Neural cell (in vitro differentiated cells): ENCODE results near the gene OR4F17.
"Not testable (repeated sequence)": the region's sequence is repeated elsewhere in the genome, so short reads cannot be mapped to it uniquely, and the experiment has no call there.

Experiments
- EP300 ChIP-seq: fragments of 450-650 bp; conservative IDR thresholded peaks from 2 replicates; pipeline ENCODE4 v1.6.1; 2014; ENCODE audit warnings: antibody characterized with exemption, mild to moderate bottlenecking, moderate library complexity; ENCODE audit not compliant: poor library complexity, severe bottlenecking
- EZH2 ChIP-seq: fragments of 200-600, 300-800 bp; shearing (Covaris generic), sonication (generic); IDR thresholded peaks from 2 replicates; pipeline ENCODE4 v1.6.1; 2014; ENCODE audit warnings: antibody characterized with exemption, low read length, borderline replicate concordance, mild to moderate bottlenecking; ENCODE audit not compliant: insufficient read depth, poor library complexity, severe bottlenecking
- POLR2AphosphoS5 ChIP-seq: IDR thresholded peaks from 2 replicates; pipeline ENCODE4 v1.6.1; 2012
- RAD21 ChIP-seq: fragments of 450-650 bp; conservative IDR thresholded peaks from 2 replicates; pipeline ENCODE4 v1.6.1; 2014; ENCODE audit warnings: antibody characterized with exemption, mild to moderate bottlenecking, moderate library complexity
- SMC3 ChIP-seq: fragments of 450-650 bp; conservative IDR thresholded peaks from 2 replicates; pipeline ENCODE4 v1.6.1; 2014; ENCODE audit warnings: antibody characterized with exemption, mild to moderate bottlenecking, moderate library complexity; ENCODE audit not compliant: poor library complexity
- TF ChIP-seq, protein P1 (sequence below): fragments of 450-650 bp; IDR thresholded peaks from 2 replicates; pipeline ENCODE4 v1.5.1; 2014; ENCODE audit warnings: antibody characterized with exemption, mild to moderate bottlenecking, moderate library complexity; ENCODE audit not compliant: poor library complexity, severe bottlenecking

- TF ChIP-seq, protein P1, sequence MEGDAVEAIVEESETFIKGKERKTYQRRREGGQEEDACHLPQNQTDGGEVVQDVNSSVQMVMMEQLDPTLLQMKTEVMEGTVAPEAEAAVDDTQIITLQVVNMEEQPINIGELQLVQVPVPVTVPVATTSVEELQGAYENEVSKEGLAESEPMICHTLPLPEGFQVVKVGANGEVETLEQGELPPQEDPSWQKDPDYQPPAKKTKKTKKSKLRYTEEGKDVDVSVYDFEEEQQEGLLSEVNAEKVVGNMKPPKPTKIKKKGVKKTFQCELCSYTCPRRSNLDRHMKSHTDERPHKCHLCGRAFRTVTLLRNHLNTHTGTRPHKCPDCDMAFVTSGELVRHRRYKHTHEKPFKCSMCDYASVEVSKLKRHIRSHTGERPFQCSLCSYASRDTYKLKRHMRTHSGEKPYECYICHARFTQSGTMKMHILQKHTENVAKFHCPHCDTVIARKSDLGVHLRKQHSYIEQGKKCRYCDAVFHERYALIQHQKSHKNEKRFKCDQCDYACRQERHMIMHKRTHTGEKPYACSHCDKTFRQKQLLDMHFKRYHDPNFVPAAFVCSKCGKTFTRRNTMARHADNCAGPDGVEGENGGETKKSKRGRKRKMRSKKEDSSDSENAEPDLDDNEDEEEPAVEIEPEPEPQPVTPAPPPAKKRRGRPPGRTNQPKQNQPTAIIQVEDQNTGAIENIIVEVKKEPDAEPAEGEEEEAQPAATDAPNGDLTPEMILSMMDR = not testable (repeated sequence)
- TF ChIP-seq RAD21, POLR2AphosphoS5, EP300, EZH2, SMC3: not testable (repeated sequence)
These were observed 12.1 kb upstream of the OR4F17 start for GRCh38 chr19:94794-95193.
